ENCODE data around the gene SORCS1. TPM values are rescaled to one million over a fixed set of nuclear protein-coding genes. Genes with fewer than 3 reads are reported as not detected.

The SORCS1 gene
- total and polyA plus RNA-seq, 2 of the 13 experiments (the other 11 are each of a cell fraction or from before 2014, with no cell fraction given): not detected

GRCh38 chr10:106982268-106982667 lies 182.2 kb downstream of the SORCS1 start:
- no TSS peak for BruUV-seq (replicated peaks)
- Histone ChIP-seq H3K4me2 (ENCODE audit: low read depth, low read length) (no peak overlapping the region), H3K9ac (ENCODE audit: insufficient read depth, low read depth, low read length) (no peak overlapping the region), H2AFZ (ENCODE audit: low read length) (no peak overlapping the region), H4K20me1 (ENCODE audit: insufficient read depth, low read length) (no peaks in the 10 kb centered on the region), H3K27me3 (ENCODE audit: control insufficient read depth in 1 of 2, insufficient read depth in 2 of 2, low read length in 2 of 2) (no peaks in the 10 kb centered on the region), H3K79me2 (ENCODE audit: insufficient read depth, low read length) (no peaks in the 10 kb centered on the region), H3K27ac (ENCODE audit: extremely low read length, insufficient read depth, low read length) (no peak overlapping the region), H3K9me3 (ENCODE audit: low read length) (peaks cover 7% of the 10 kb centered on the region; the same call in 1 of the 2 replicates), H3K4me1 (ENCODE audit: insufficient read depth, low read length) (no peaks in the 10 kb centered on the region), H3K4me3 (replicated peaks in 1 of 3; ENCODE audit: insufficient read depth in 1 of 3, low read depth in 2 of 3, low read length in 3 of 3) (no peak overlapping the region), H3K36me3 (replicated peaks in 1 of 2; ENCODE audit: control insufficient read depth in 1 of 2, insufficient read depth in 2 of 2, low read length in 2 of 2) (no peaks in the 10 kb centered on the region)
- FAIRE-seq: no peak
- ATAC-seq: no peak
- DNase-seq (ENCODE audit: low spot score): no peak
- in situ Hi-C loops (cut with HindIII; ENCODE audit: extremely low pct_ligation_motif_present, low pct_unique_long_range_greater_than_20kb): no loop called here
- intact Hi-C loops (cut with micrococcal nuclease; ENCODE audit: unreplicated experiment): no loop called here
- CTCF ChIA-PET (ENCODE audit: low intra/inter-chr PET ratio, low total read pairs): no interaction called here
- POLR2A ChIA-PET: no interaction called here
- WGBS (ENCODE audit: low lambda C conversion rate): 20% methylated on average over 4 of the region's 4 CpGs
- TF ChIP-seq ZNF703 (CRISPR knock-in tag; IDR thresholded peaks at IDR 0.05; ENCODE audit: borderline replicate concordance) (no peak), PAF1 (CRISPR knock-in tag; IDR thresholded peaks at IDR 0.05) (no peak), ZNF775 (CRISPR knock-in tag; IDR thresholded peaks at IDR 0.05; ENCODE audit: borderline replicate concordance) (no peak), NBN (conservative IDR thresholded peaks at IDR 0.05) (no peak), ZNF776 (CRISPR knock-in tag; IDR thresholded peaks at IDR 0.05) (no peak), KIAA2018 (CRISPR knock-in tag; IDR thresholded peaks at IDR 0.05; ENCODE audit: borderline replicate concordance) (no peak), ZNF3 (CRISPR knock-in tag; IDR thresholded peaks at IDR 0.05) (no peak), ZNF761 (CRISPR knock-in tag; conservative IDR thresholded peaks at IDR 0.05) (no peak), ZNF33B (CRISPR knock-in tag; IDR thresholded peaks at IDR 0.05) (no peak), FOSL1 (CRISPR knock-in tag; IDR thresholded peaks at IDR 0.05; ENCODE audit: borderline replicate concordance) (no peak), SP2 (CRISPR knock-in tag; IDR thresholded peaks at IDR 0.05) (no peak), ZNF235 (CRISPR knock-in tag; IDR thresholded peaks at IDR 0.05; ENCODE audit: borderline replicate concordance) (no peak), THRA (CRISPR knock-in tag; IDR thresholded peaks at IDR 0.05; ENCODE audit: borderline replicate concordance) (no peak), ZNF431 (CRISPR knock-in tag; IDR thresholded peaks at IDR 0.05; ENCODE audit: borderline replicate concordance, low read depth) (no peak), PATZ1 (CRISPR knock-in tag; IDR thresholded peaks at IDR 0.05) (no peak)

Data from HepG2 (cell line).